ENCODE measurements around the gene SLC19A2.
"Not testable (repeated sequence)": the region's sequence is repeated elsewhere in the genome, so short reads cannot be mapped to it uniquely, and the experiment has no call there.

SLC19A2 gene

GRCh38 chr1:169509354-169509753 is 23.6 kb upstream of the SLC19A2 start:
- no peak overlapping the region for H3K4me3 ChIP-seq (ENCODE audit: low read depth, low read length)
- no peak for TF ChIP-seq CTCF (IDR thresholded peaks at IDR 0.05; ENCODE audit: borderline replicate concordance, insufficient read depth, low read depth, low read length)

- no peak overlapping the region for H3K4me3 ChIP-seq (ENCODE audit: low read depth, low read length)
- TF ChIP-seq CTCF (IDR thresholded peaks at IDR 0.05; ENCODE audit: borderline replicate concordance, insufficient read depth, low read depth, low read length) = no peak
Observed at GRCh38 chr1:169508432-169509338, 22.9 kb upstream of the SLC19A2 start.

- no peak overlapping the region for H3K4me3 ChIP-seq (ENCODE audit: low read depth, low read length)
- TF ChIP-seq CTCF (IDR thresholded peaks at IDR 0.05; ENCODE audit: borderline replicate concordance, insufficient read depth, low read depth, low read length) = no peak
Observed at GRCh38 chr1:169507413-169507812, 21.7 kb upstream of the SLC19A2 start.

- H3K4me3 ChIP-seq (ENCODE audit: low read depth, low read length) = not testable (repeated sequence)
Observed at GRCh38 chr1:169503601-169504000, 17.9 kb upstream of the SLC19A2 start.

GRCh38 chr1:169499807-169500206 is 14.1 kb upstream of the SLC19A2 start:
- no peak overlapping the region for H3K4me3 ChIP-seq (ENCODE audit: low read depth, low read length)
- no peak for TF ChIP-seq CTCF (IDR thresholded peaks at IDR 0.05; ENCODE audit: borderline replicate concordance, insufficient read depth, low read depth, low read length)

- no peak for TF ChIP-seq CTCF (IDR thresholded peaks at IDR 0.05; ENCODE audit: borderline replicate concordance, insufficient read depth, low read depth, low read length)
Observed at GRCh38 chr1:169497317-169497716, 11.6 kb upstream of the SLC19A2 start.

GRCh38 chr1:169495916-169496315 is 10.2 kb upstream of the SLC19A2 start:
- H3K4me3 ChIP-seq (ENCODE audit: low read depth, low read length) = no peak overlapping the region
- TF ChIP-seq CTCF (IDR thresholded peaks at IDR 0.05; ENCODE audit: borderline replicate concordance, insufficient read depth, low read depth, low read length) = no peak

More at GRCh38 chr1:169497317-169497716, 11.6 kb upstream of the SLC19A2 start:
- no peak overlapping the region for H3K4me3 ChIP-seq (ENCODE audit: low read depth, low read length)
